Adrenal gland (tissue), 5 donors: ENCODE data around the gene JPH3.

Experiments
- CTCF ChIP-seq, 6 experiments: fragments of 450-650 bp in 4 of 6; fragments of 200-600 bp in 2 of 6; sonication (generic) in 1 of 6; IDR thresholded peaks; 1 replicate in 5 of 6; 2 replicates in 1 of 6; pipeline versions ENCODE4 v1.5.1 to v1.8.0; 2016 to 2021; ENCODE audit warnings: antibody characterized with exemption in 6 of 6, mild to moderate bottlenecking in 2 of 6, moderate library complexity in 1 of 6
- POLR2A ChIP-seq, 2 donors: fragments of 450-650 bp; IDR thresholded peaks; one replicate each; pipeline ENCODE4 v1.6.1; 2017; ENCODE audit warnings: antibody characterized with exemption in 2 of 2, mild to moderate bottlenecking in 2 of 2, moderate library complexity in 1 of 2
- donor health status: DM: no; HTN: no; CAD: no.

GRCh38 chr16:87648236-87648635 lies 45.9 kb downstream of the JPH3 start:
- TF ChIP-seq CTCF (IDR thresholded peaks at IDR 0.05) (no peak), POLR2A (IDR thresholded peaks at IDR 0.05) (no peak)
